HG02852 (cell line): ENCODE measurements around the gene CPD.

Source experiments
- ATAC-seq: cut with Tn5 transposase; IDR thresholded peaks from one replicate; pipeline ENCODE4 v1.9.1; 2021; ENCODE audit warnings: mild to moderate bottlenecking, moderate library complexity; ENCODE audit not compliant: unreplicated experiment

The CPD gene

DNA sequence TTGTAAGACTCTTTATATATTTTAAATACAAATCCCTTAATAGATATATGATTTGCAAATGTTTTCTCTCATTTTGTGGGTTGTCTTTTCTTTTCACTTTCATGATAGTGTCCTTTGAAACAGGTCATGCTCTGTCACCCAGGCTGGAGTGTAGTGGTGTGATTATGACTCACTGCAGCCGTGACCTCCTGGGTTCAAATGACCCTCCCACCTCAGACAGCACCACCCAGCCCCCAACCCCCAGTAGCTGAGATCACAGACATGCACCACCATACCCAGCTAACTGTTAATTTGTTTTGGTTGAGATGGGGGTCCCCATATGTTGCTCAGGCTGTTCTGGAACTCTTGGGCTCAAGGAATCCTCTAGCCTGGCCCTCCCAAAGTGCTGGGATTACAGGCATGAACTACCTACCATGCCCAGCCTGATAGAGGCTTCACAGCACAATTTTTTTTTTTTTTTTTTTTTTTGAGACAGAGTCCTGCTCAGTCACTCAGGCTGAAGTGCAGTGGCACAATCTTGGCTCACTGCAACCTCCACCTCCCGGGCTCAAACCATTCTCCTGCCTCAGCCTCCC, 26.4 kb upstream of the CPD start:
- no peak for ATAC-seq

- no peak for ATAC-seq
These were observed 24.0 kb upstream of the CPD start for GRCh38 chr17:30354701-30355100.

DNA sequence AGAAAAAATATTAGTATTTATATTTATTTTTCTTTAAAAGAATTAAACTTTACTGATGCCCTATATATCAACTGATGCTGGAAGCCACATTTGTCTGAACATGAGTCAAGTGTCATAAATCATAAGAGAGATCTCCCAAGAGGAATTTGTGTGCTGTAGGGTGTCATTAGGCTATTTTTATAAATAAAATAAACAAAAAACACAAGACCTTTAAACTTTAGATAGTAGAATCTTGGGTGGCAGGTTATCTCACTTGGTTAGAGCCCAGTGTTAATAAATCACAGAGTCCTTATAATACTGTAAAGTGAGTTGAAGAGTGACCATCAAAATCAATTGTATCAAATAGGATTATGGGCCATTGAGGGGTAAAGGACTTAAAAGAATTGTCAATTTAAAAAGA, 21.3 kb upstream of the CPD start:
- no peak for ATAC-seq

GRCh38 chr17:30358055-30358760, 20.5 kb upstream of the CPD start:
- ATAC-seq: no peak

DNA sequence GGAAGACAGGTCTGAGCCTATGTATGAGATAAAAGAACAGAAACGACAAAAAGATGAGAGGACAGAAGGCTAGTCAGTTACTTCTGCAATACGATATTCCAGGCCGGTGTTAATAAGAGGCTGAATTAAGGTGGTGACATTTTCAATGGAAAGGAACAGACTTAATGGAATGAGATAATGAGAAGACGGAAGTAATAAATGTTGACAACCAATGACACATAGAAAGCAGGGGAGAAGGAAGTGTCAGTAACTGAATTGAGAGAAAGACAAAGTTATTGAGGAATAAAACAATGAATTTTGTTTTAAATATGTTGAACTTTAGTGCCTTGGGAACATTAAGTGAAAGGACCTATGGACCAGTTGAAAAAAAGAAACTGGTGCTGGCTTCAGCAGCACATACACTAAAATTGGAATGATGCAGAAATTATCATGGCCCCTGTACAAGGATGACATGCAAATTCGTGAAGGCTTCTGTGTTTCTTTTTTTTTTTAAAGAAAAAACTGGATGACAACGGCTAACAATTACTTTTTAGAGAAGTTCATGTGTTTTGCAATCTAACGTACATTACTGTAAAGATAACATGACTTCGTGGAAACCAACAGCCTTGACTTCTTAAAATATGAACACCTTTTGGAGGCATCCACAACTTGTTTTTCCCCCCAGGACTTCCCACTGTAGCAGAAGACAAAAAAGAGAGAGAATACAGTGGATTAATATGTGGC, 18.5 kb upstream of the CPD start:
- ATAC-seq: no peak

DNA sequence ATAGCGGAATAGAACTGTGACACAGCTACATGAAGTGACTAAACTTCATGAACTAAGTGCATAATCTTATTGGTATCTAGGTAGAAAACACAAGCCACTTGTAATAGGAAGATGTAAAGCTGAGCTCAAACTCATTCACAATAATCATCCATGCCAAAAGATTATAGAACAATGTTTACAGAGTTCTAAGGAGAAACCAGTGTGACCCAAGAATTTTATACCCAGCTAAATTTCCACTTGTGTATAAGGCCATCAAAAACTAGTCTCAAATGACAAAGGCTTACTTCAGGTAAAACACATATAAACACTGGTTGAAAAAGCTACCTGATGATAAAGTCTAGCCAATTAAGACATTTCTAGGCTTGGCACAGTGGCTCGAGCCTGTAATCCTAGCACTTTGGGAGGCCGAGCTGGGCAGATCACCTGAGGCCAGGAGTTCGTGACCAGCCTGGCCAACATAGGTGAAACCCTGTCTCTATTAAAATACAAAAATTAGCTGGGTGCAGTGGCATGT, 16.9 kb upstream of the CPD start:
- ATAC-seq: no peak

DNA sequence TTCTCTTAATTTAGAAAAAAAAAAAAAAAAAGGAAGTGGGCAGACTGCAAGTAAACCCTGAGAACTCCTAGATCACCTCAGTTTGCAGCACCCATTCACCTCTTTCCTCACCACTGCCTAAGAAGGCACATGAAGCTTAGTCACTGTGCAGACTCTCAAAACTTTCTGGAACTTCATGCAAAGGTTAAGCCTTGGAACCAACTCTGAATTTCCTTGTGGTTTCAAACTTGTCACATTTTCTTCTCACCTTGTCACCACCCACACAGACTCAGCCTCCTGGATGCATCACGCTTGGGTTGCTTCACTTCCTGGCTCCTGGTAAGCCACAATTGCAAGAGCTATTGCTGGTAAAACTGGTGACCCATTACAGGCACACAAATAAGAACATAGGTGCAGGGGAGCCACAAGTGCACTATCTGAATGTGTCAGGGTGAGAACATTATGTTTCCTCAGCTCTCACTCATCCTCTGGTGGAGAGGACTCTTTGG, 15.0 kb upstream of the CPD start:
- ATAC-seq: peak; percentile 79

DNA sequence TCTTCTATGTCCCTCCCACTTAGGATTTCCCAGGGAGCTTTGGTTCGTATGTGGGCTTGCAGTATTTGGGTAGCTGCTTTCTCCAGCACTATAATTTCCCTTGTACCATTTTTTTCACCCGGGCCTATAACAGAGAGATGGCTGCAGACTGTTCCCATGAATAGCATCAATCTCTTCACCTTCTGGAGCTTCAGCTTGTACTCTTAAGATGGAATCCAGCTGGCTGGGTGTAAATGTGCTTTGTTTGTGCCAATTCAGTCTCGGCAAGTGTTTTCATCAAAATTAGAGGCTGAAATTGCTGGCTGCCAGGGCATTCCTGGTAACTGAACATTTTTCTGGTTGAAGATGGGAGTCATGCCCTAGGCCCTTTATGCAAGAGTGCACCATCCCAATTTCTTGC, 12.2 kb upstream of the CPD start:
- no peak for ATAC-seq

GRCh38 chr17:30368912-30369720, 9.6 kb upstream of the CPD start:
- no peak for ATAC-seq

GRCh38 chr17:30369995-30370394, 8.7 kb upstream of the CPD start:
- ATAC-seq: no peak

DNA sequence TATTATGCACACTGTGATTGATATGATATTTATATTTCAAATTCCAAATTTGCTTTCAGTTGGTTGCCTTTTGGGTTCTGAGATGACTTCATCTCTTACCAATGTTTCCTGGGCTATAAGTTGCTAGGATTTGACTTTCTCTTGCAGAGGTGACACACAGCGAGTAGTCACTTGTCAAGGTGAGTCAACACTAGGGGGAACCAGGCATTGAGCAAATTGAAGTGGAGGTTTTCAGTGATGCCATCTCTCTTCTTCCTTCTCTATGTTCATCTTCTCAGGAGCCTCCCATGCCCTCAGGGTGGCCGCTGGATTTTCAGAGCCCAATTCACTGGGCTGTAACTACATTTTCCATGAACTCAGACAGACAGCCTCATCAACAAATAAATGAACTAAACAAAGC, 6.0 kb upstream of the CPD start:
- no peak for ATAC-seq

DNA sequence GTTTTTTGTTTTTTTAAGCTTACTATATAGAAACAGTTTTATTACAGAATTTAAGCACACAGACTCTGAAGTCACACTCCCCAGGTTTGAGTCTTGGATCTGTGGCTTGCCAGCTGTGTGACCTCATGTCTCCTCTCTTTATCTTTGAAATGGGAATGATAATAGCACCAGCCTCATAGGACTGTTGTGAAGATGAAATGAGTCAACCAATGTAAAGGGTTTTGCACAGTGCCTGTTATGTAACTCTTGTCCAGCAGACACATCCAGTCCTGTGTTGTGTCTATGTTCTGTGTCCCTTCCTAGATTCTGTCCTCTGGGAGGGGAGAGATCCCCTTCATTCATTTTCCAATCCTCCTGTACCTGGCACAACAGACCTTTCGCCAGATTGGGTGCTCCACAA, 3.1 kb upstream of the CPD start:
- ATAC-seq: no peak

DNA sequence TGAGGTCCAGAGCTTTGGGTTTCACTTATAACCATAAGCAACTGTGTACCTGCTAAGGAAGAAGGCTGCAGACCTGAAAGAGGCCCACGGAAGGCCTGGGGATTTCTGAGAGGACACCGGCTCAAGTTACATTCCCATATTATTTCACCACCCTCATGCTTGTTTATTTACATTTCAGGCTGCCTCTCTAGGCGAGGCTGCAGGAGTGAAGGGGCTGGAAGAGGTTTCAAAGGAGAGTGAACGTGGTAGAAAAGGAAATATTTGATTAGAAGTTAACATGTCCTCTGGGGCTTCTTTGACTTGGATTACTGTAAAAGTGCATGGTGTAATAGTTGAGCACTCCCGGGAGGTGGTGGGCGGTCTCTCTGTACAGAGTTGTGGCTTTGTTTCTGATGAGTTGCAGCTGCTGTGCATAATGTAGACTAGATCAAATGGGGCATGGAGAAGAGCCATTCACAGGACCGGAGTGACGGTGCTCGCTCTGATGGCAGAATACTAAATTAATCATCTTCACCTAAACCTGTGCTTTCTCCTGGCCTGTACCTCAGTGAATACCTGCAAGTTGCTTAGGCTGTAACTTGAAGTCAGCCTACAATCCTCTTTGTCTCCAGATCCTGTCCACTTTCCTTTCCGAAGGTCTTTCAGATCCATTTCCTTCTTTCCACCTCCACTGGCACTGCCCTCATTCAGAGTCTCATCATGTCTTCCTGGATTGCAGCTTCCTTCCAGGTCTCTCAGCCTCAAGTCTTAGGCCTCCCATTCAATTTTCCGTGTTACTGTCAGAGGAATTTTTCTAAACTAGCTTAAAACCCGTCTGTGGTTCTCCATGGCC, 1.9 kb upstream of the CPD start:
- ATAC-seq: no peak

DNA sequence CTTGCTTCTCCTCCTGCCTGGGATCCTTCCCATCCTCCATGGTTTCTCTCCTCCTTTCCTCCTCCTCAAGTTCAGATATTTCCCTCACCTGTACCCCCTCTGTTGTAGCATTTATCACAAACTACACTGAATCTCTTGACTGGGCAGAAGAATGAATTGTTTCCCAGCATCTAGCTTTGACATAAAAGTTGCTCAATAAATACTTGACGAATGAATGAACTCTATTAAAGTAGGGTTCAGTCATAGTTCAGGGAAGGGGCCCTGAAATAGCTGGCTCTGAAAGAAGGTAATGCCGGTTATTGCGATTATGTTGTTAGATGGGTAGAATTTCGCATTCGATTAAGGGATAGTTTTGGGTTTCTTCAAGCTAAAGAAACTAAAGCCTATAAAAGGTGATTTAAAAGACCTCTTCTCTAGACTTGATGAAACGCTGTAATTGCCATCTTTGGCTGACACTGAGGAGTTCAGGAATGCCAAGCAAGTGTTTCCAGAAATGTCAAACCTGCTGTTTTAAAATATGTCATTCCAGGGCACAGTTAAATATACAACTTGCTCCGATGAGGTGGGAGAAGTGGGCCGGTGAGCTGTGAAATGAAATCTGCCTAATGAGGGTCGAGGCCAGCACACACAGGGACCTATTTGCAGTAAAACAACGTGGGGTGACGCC, 1.0 kb upstream of the CPD start:
- ATAC-seq: no peak

DNA sequence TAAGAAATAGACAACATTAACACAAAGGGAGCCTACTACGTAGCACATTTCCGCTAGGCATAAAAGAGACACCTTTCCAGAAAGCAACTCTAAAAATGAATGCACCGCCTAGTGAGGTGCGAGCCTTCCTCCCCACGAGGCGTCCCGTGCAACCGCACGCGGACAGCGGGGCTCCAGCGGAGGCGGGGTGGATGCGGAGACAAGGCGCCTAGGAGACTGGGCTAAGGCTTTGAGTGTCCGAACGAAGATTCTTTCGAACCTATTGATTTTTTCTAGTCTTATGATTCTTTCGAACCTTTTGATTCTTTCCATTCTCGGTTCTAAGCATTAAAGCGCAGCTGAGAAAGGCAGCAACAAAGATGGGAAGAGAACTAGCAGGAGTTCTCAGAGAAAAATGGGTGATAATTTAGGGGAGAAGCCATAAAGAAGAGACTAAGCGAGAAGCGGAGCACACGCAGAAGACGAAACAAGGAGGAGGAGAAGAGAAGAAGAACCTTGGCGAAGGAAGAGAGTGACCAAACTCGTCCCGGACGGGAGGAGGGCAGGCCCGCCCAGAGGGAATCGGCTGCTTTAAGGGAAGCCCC, 394 bp upstream of the CPD start:
- no peak for ATAC-seq

DNA sequence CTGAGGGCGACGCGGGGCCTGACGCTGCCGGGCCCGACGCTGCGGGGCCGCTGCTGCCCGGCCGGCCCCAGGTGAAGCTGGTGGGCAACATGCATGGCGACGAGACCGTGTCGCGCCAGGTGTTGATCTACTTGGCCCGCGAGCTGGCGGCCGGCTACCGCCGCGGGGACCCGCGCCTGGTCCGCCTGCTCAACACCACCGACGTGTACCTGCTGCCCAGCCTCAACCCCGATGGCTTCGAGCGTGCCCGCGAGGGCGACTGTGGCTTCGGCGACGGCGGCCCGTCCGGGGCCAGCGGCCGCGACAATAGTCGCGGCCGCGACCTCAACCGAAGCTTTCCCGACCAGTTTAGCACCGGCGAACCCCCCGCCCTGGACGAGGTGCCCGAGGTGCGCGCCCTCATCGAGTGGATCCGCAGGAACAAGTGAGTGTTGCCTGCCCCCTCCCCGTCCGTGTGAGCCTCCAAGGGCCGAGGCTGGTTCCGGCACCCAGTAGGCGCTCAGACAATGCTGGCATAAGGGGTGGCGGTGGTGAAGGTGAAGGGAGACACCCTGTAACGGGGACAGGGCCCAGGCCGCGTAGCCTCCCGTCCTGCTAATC, 676 bp downstream of the CPD start:
- ATAC-seq: peak; percentile 14

- ATAC-seq: no peak
These were observed 1.2 kb downstream of the CPD start for GRCh38 chr17:30379903-30380381.

DNA sequence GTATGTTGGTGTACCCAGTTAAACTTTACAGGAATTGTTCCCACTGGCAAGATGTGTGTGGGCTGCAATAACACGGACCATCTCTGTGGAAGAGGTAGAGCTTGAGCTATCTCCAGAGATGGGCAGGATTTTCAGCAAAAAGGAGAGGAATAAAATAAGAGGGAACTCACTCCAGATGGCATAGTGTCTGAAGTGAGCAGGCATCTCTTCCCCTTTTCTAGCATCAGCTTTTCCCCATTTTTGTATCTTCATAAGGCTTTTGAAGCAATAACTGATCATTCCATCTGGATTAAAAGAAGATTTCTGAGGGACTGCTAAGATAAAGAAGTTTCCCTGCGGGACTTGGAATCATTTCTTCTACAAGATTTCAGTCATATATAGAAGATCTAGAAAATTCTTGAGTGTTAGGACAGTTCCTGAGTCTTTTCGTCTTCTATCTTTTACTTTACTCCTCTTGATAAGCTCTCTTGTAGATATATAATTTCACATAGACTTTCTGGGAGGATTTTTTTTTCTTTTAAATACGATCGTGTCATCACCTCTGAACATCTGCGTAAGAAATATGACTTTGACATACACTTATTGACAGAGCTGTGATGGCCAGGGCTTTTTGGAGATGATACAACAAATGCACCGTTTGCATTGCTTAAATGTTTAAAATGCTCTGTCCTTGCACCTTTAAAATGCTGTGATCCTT, 2.1 kb downstream of the CPD start:
- no peak for ATAC-seq
